SK-N-SH (cell line): ENCODE data around the gene ACACA. TPM values are rescaled to one million over a fixed set of nuclear protein-coding genes. Genes with fewer than 3 reads are reported as not detected.

Experiments used
- CTCF ChIA-PET: fragments of 300-600, 350-600 bp; formaldehyde crosslinking; extraction: SDS; loops from one replicate; lab custom pipeline; 2021; lab: Yijun Ruan, JAX
- POLR2A ChIA-PET: fragments of 350-600 bp; sonication (Branson Sonifier 250); formaldehyde crosslinking; extraction: SDS; loops from one replicate; lab custom pipeline; 2020; ENCODE audit warnings: antibody characterized with exemption, inconsistent platforms; lab: Yijun Ruan, JAX
- DNase-seq: peaks from one replicate; pipeline ENCODE4 v3.0.0; 2012
- H2AFZ ChIP-seq: fragments of 200-600 bp; sonication (generic); 2 replicates; pipeline ENCODE4 v1.8.1; 2016; ENCODE audit warnings: antibody characterized with exemption, mild to moderate bottlenecking, low read depth
- H3F3A ChIP-seq: fragments of 200-600 bp; sonication (generic); replicated peaks from 2 replicates; pipeline ENCODE3; 2016; ENCODE audit warnings: antibody characterized with exemption, mild to moderate bottlenecking; ENCODE audit not compliant: insufficient read depth
- H3K27ac ChIP-seq, 2 experiments: fragments of 200-500 bp in 1 of 2; fragments of 200-600 bp in 1 of 2; sonication (Bioruptor generic) in 1 of 2; sonication (generic), shearing (Covaris generic) in 1 of 2; 2 replicates each; pipeline versions ENCODE4 v1.5.1 to v1.6.1; 2014 to 2016; ENCODE audit warnings: low read depth in 2 of 2, inconsistent platforms in 1 of 2, low read length in 1 of 2, mild to moderate bottlenecking in 1 of 2, mixed read lengths in 1 of 2
- H3K27me3 ChIP-seq: fragments of 200-600 bp; sonication (generic), shearing (Covaris generic); 2 replicates; pipeline ENCODE4 v1.6.1; 2016; ENCODE audit warnings: mixed run types; ENCODE audit not compliant: insufficient read depth
- H3K36me3 ChIP-seq, 2 experiments: fragments of 200-500 bp in 1 of 2; fragments of 200-600 bp in 1 of 2; sonication (Bioruptor generic) in 1 of 2; sonication (generic) in 1 of 2; replicated peaks in 1 of 2; 2 replicates each; pipeline versions ENCODE3 to v1.5.1; 2014 to 2016; ENCODE audit warnings: low read length in 1 of 2, mild to moderate bottlenecking in 1 of 2; ENCODE audit not compliant: insufficient read depth in 2 of 2, control insufficient read depth in 1 of 2
- H3K4me1 ChIP-seq, 2 experiments: fragments of 200-500 bp in 1 of 2; fragments of 200-600 bp in 1 of 2; sonication (Bioruptor generic) in 1 of 2; sonication (generic), shearing (Covaris generic) in 1 of 2; 2 replicates each; pipeline versions ENCODE4 v1.5.1 to v1.6.1; 2014 to 2016; ENCODE audit warnings: low read depth in 1 of 2, low read length in 1 of 2, mixed run types in 1 of 2; ENCODE audit not compliant: insufficient read depth in 2 of 2, control insufficient read depth in 1 of 2
- H3K4me2 ChIP-seq: fragments of 200-600 bp; sonication (generic), shearing (Covaris generic); 2 replicates; pipeline ENCODE4 v1.6.1; 2017; ENCODE audit warnings: mixed run types
- H3K4me3 ChIP-seq, 2 experiments: fragments of 200-500 bp in 1 of 2; fragments of 200-600 bp in 1 of 2; sonication (Bioruptor generic) in 1 of 2; sonication (generic), shearing (Covaris generic) in 1 of 2; 2 replicates each; pipeline versions ENCODE4 v1.5.1 to v1.8.1; 2014 to 2016; ENCODE audit warnings: low read depth in 2 of 2, inconsistent platforms in 1 of 2, low read length in 1 of 2, mild to moderate bottlenecking in 1 of 2, mixed read lengths in 1 of 2, moderate library complexity in 1 of 2
- H3K79me2 ChIP-seq: fragments of 200-600 bp; sonication (generic); 2 replicates; pipeline ENCODE4 v1.8.1; 2017; ENCODE audit warnings: mild to moderate bottlenecking; ENCODE audit not compliant: insufficient read depth
- H3K9ac ChIP-seq: fragments of 200-600 bp; sonication (generic); 2 replicates; pipeline ENCODE4 v1.6.1; 2017; ENCODE audit warnings: mixed run types
- H3K9me2 ChIP-seq: fragments of 200-600 bp; sonication (generic); 2 replicates; pipeline ENCODE4 v1.6.1; 2017; ENCODE audit warnings: mixed run types
- H3K9me3 ChIP-seq: fragments of 200-600 bp; sonication (generic); 2 replicates; pipeline ENCODE4 v1.6.1; 2017; ENCODE audit warnings: mixed run types, mild to moderate bottlenecking, moderate library complexity
- H4K20me1 ChIP-seq: fragments of 200-600 bp; sonication (generic); 2 replicates; pipeline ENCODE4 v1.6.1; 2017; ENCODE audit warnings: mild to moderate bottlenecking, mixed run types; ENCODE audit not compliant: insufficient read depth
- CHD2 ChIP-seq: fragments of 150-350 bp; IDR thresholded peaks from 2 replicates; pipeline ENCODE4 v1.6.1; 2018; ENCODE audit warnings: low read length; ENCODE audit not compliant: partially characterized antibody
- EZH2phosphoT487 ChIP-seq: fragments of 200-600 bp; sonication (generic); IDR thresholded peaks from 2 replicates; pipeline ENCODE4 v1.6.1; 2017; ENCODE audit warnings: low read depth, mixed run types, mild to moderate bottlenecking, antibody characterized with exemption, moderate library complexity, borderline replicate concordance
- GABPA ChIP-seq: IDR thresholded peaks from 2 replicates; pipeline ENCODE4 v1.4.0; 2012; ENCODE audit warnings: low read depth, mild to moderate bottlenecking
- JUND ChIP-seq: IDR thresholded peaks from 2 replicates; pipeline ENCODE4 v1.4.0; 2012
- MEF2A ChIP-seq: IDR thresholded peaks from 2 replicates; pipeline ENCODE4 v1.4.0; 2012; ENCODE audit warnings: low read depth, borderline replicate concordance
- MXI1 ChIP-seq: IDR thresholded peaks from 2 replicates; pipeline ENCODE4 v1.6.1; 2012; ENCODE audit warnings: mild to moderate bottlenecking, low read depth, low read length, improper control_type of control experiment
- NFIC ChIP-seq: IDR thresholded peaks from 2 replicates; pipeline ENCODE4 v1.4.0; 2012; ENCODE audit warnings: borderline replicate concordance
- RCOR1 ChIP-seq: fragments of 150-350 bp; IDR thresholded peaks from 2 replicates; pipeline ENCODE4 v1.6.1; 2017; ENCODE audit warnings: antibody characterized with exemption, low read length
- SMC3 ChIP-seq: IDR thresholded peaks from 2 replicates; pipeline ENCODE4 v1.6.1; 2012; ENCODE audit warnings: low read depth, low read length, improper control_type of control experiment
- TAF1 ChIP-seq: IDR thresholded peaks from 2 replicates; pipeline ENCODE4 v1.6.1; 2012; ENCODE audit warnings: low read depth, mild to moderate bottlenecking, low read length, moderate library complexity, borderline replicate concordance
- WGBS: methylation state at CpG from one replicate; pipeline ENCODE4 v1.1.6; 2017; ENCODE audit warnings: low lambda C conversion rate; 5-methylcytosine and 5-hydroxymethylcytosine counted together
- polyA plus RNA-seq, 3 experiments: library from polyadenylated mRNA; depleted of rRNA; stranded (reverse); fragments of >200 nt; gene quantifications; 2 replicates each; pipeline ENCODE4 v1.2.3, GENCODE V29; 2012
- TF ChIP-seq, protein P1 (sequence below): fragments of 150-350 bp; IDR thresholded peaks from 2 replicates; pipeline ENCODE4 v1.6.1; 2016; ENCODE audit warnings: mild to moderate bottlenecking, low read depth, low read length
- TF ChIP-seq, protein P2 (sequence below): IDR thresholded peaks from 2 replicates; pipeline ENCODE4 v1.4.0; 2012; ENCODE audit warnings: low read depth, borderline replicate concordance
- TF ChIP-seq, protein P3 (sequence below): IDR thresholded peaks from 2 replicates; pipeline ENCODE4 v1.6.1; 2012; ENCODE audit warnings: mild to moderate bottlenecking, low read depth, low read length, moderate library complexity
- TF ChIP-seq, protein P4 (sequence below): IDR thresholded peaks from 2 replicates; pipeline ENCODE4; 2012
- TF ChIP-seq, protein P5 (sequence below): IDR thresholded peaks from 2 replicates; pipeline ENCODE4 v1.4.0; 2012; ENCODE audit warnings: low read depth

The ACACA gene
- polyA plus RNA-seq, 1 of the 3 experiments (the other 2 are of a cell fraction) = 27.2 TPM

DNA sequence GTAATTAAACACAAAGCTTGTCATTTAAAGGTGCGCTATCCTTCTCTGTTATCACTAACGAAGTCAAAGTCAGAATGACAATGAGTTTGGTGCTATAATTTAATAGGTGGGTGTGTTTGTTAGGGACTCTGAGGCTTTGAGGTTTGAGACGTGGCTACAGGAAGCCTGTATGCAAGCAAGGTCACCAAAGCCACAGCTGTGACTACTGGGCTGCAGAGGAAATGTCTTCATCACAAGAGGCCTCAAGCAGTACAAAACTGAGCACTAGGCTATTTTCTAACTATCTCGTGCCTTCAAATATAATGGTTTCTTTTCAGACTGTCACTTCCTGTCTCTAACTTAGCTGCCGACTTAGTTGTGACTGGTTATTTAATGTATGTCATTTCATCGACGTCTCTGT lies 316.7 kb downstream of the ACACA start:
- H3K36me3 ChIP-seq = peaks cover 3 to 70% of the 10 kb centered on the region in 2 experiments
- no peak for DNase-seq
- H3K4me3 ChIP-seq = no peak overlapping the region
- H3K9me2 ChIP-seq = no peaks in the 10 kb centered on the region
- TF ChIP-seq RCOR1 (no peak), EZH2phosphoT487 (no peak), SMC3 (no peak), CHD2 (no peak), MXI1 (no peak), JUND (no peak), MEF2A (no peak), GABPA (no peak), TAF1 (no peak), NFIC (no peak)
- TF ChIP-seq, protein P1, sequence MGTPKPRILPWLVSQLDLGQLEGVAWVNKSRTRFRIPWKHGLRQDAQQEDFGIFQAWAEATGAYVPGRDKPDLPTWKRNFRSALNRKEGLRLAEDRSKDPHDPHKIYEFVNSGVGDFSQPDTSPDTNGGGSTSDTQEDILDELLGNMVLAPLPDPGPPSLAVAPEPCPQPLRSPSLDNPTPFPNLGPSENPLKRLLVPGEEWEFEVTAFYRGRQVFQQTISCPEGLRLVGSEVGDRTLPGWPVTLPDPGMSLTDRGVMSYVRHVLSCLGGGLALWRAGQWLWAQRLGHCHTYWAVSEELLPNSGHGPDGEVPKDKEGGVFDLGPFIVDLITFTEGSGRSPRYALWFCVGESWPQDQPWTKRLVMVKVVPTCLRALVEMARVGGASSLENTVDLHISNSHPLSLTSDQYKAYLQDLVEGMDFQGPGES = no peak
- TF ChIP-seq, protein P2, sequence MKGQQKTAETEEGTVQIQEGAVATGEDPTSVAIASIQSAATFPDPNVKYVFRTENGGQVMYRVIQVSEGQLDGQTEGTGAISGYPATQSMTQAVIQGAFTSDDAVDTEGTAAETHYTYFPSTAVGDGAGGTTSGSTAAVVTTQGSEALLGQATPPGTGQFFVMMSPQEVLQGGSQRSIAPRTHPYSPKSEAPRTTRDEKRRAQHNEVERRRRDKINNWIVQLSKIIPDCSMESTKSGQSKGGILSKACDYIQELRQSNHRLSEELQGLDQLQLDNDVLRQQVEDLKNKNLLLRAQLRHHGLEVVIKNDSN = no peak
- TF ChIP-seq, protein P3, sequence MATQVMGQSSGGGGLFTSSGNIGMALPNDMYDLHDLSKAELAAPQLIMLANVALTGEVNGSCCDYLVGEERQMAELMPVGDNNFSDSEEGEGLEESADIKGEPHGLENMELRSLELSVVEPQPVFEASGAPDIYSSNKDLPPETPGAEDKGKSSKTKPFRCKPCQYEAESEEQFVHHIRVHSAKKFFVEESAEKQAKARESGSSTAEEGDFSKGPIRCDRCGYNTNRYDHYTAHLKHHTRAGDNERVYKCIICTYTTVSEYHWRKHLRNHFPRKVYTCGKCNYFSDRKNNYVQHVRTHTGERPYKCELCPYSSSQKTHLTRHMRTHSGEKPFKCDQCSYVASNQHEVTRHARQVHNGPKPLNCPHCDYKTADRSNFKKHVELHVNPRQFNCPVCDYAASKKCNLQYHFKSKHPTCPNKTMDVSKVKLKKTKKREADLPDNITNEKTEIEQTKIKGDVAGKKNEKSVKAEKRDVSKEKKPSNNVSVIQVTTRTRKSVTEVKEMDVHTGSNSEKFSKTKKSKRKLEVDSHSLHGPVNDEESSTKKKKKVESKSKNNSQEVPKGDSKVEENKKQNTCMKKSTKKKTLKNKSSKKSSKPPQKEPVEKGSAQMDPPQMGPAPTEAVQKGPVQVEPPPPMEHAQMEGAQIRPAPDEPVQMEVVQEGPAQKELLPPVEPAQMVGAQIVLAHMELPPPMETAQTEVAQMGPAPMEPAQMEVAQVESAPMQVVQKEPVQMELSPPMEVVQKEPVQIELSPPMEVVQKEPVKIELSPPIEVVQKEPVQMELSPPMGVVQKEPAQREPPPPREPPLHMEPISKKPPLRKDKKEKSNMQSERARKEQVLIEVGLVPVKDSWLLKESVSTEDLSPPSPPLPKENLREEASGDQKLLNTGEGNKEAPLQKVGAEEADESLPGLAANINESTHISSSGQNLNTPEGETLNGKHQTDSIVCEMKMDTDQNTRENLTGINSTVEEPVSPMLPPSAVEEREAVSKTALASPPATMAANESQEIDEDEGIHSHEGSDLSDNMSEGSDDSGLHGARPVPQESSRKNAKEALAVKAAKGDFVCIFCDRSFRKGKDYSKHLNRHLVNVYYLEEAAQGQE = no peak
- TF ChIP-seq, protein P4, sequence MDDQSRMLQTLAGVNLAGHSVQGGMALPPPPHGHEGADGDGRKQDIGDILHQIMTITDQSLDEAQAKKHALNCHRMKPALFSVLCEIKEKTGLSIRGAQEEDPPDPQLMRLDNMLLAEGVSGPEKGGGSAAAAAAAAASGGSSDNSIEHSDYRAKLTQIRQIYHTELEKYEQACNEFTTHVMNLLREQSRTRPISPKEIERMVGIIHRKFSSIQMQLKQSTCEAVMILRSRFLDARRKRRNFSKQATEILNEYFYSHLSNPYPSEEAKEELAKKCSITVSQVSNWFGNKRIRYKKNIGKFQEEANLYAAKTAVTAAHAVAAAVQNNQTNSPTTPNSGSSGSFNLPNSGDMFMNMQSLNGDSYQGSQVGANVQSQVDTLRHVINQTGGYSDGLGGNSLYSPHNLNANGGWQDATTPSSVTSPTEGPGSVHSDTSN = no peak
- TF ChIP-seq, protein P5, sequence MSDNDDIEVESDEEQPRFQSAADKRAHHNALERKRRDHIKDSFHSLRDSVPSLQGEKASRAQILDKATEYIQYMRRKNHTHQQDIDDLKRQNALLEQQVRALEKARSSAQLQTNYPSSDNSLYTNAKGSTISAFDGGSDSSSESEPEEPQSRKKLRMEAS = no peak
- H3K4me2 ChIP-seq = no peak overlapping the region
- no peaks in the 10 kb centered on the region for H3K27me3 ChIP-seq
- H3K9ac ChIP-seq = no peak overlapping the region
- no peaks in the 10 kb centered on the region for H4K20me1 ChIP-seq
- no peak overlapping the region for H2AFZ ChIP-seq
- no peaks in the 10 kb centered on the region for H3K9me3 ChIP-seq
- ChIA-PET CTCF (interaction anchor here (0.9 to 5.0 kb wide), 9 partner anchors 9 to 134 kb away, joined by 3 to 42 read pairs (median 3); no protein-coding TSS in a partner anchor), POLR2A (no interaction called here)
- 91% methylated on average over 7 of the region's 7 CpGs for WGBS
- peaks cover 0 to 16% of the 10 kb centered on the region in 2 experiments; a peak in 1 of 4 replicates for H3K4me1 ChIP-seq
- H3K27ac ChIP-seq = no peak overlapping the region
- no peaks in the 10 kb centered on the region for H3K79me2 ChIP-seq
- no peaks in the 10 kb centered on the region for H3F3A ChIP-seq
